NCI-H1417 treated with DMSO at 0.1 percent for 48 hours (cell line): ENCODE measurements around the gene KLHL13.
"Not testable (repeated sequence)": the region's sequence is repeated elsewhere in the genome, so short reads cannot be mapped to it uniquely, and the experiment has no call there.

Source experiments
- DNase-seq: peaks from one replicate; lab custom pipeline; 2025; lab: John Stamatoyannopoulos, UW

KLHL13 gene

DNA sequence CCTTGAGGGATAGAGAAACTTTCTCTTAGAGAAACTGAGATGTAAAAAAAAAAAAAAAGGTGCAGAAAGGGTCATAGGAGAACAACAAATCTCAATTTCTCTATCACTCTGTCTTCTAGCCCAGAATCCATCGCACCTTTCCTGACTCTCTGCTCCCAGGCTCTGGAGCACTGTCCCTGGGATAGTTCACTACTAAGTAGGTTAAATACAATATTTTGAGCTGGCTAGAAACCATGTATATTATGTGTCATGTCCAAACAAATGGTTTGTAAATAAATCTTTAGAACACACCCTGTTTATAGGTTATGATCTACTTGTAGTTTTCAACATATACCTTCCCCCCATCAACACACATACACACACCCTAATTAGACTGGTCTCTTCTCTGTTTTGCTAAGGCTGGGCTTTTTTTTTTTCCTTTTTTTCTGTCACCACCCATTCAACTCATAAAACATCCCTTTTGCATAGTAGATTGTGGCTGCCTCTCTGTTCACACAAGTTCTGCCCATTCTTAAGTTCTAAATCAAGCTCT lies 124.4 kb downstream of the KLHL13 start:
- DNase-seq: no peak

DNA sequence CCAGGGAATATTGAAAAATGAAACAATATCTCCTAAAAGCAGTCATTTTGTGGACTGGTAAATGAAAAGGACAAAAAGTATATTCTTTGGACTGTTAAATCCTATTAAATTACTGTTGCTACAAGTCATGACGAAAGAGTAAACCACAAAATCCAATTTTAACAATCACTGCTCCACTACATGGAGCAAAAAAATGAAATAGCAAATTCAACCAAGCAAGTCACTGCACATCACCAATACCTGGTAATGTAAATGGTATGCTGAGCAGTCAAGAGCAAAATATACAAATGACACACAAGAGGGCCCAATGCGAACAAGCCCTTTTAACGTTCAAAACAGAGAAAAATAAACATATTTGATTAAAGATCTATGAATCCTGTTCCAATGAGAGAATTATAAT lies 126.2 kb downstream of the KLHL13 start:
- no peak for DNase-seq

DNA sequence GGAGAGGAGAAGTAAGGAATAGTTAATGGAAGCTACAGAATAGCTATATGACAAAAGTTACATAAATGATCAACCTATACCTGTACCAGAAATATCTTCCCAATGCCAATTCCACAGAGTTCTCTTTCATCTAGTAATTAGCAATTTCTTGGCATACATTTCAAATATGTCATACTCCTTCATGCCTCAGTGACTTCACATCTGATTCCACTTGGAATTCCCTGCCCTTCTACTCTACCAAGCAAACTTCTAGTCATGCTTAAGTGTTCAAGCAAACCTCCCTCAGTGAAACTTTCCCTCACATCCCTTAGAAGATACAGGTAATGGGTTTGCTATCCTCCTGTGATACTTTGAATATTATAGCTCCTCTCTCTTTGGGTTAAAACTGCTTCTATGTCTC lies 127.1 kb downstream of the KLHL13 start:
- no peak for DNase-seq

DNA sequence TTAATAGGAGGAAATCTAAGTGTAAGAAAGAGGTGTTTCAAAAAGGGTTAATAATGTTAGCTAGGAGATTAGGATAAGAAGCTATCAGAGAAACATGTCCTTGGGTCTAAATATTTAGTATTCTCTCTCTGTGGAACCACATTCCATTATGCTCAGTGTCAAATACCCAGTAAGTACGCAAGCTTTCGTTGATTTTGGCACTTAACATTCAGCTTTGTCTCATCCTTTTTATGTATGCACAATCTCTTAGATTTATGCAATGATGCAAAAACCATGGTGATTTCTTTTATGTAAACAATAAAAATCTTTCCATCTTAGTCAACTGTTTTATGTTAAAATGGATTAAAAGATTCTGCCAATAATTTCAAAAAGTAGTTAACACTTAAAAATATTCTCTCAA lies 129.2 kb downstream of the KLHL13 start:
- DNase-seq: no peak

DNA sequence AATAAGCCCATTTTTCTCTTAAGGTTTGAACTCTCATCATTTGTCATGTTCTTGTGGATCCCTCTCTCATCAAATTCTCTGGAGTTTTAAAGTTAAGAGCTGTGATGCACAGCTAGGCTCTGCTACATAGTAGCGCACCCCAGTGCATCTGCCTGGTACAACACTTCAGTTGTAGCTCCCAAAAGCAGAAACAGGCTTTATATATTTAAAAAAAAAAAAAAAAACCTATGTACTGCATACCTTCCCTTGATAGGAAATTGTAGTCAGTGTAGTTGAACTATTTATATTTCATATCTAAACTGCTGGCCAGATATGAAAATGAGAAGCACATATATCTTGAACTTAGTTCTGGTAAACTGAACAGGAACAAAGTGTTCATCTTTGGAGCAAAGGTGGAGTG lies 131.4 kb downstream of the KLHL13 start:
- no peak for DNase-seq

DNA sequence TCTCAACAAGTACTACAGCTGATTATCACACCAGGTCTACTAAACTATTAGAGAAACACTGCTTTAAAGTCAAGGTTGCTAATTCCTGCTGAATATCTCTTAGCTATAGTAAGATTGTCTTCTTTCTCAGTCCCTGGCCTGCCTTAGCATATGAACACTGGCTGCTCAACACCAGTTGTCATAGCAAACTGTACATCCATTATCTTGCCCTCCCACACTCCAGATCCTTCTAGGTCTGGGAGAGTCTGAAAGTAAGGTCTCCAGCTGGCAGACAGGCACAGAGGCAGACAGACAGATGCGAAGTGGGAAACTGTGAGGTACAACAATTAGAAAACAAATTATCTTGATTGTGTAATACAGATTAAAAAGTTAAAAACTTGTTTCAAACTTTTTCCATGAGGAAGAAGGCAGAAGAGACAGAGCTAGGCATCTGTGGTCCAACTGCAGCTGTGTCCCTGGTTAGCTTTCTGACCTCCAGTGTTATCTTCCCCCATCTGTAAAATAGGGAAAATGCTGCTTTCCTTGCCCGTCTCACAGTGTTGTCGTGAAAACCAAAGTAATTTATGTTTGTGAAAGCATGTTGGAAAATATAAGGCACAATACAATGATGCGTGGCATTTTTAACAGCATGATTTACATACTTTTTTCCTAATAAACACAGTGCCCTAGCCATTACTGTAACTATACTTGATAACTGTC lies 133.8 kb downstream of the KLHL13 start:
- no peak for DNase-seq

DNA sequence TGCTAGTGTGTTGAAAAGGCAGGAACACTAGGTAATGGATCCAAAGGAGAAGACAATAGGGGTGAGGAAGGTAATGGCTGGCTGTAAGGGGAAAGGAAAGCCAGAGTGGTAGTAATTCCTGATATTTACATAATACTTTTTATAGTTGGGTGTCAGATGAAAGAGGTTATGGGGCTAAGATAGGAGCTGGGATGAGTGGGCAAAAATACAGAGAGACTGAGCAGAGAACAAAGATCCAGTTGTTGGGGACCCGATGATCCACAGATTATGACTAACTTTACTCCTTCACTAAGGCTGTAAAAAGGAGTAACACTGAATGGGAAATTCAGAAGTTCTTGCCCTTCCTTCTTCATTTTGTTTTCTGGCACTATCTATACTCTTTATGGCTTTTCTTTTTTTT lies 138.2 kb downstream of the KLHL13 start:
- no peak for DNase-seq

DNA sequence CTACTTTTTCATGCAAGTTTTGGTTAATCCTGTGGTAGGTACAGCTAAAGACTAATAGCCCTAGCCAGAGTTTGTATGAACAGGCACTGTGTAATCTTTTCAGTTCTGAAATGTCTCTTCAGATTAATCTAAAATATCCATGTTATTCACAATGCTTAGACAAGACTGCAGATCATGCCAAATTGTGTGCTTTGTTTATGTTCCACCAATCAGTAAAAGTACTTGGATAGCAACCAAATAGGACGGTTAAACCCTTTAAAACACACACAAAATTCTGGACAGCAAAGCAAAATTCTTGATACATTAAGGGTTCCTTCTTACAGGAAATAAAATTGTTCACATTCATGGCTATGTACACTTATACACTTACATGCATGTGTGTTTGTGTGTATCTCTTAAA lies 139.1 kb downstream of the KLHL13 start:
- no peak for DNase-seq

DNA sequence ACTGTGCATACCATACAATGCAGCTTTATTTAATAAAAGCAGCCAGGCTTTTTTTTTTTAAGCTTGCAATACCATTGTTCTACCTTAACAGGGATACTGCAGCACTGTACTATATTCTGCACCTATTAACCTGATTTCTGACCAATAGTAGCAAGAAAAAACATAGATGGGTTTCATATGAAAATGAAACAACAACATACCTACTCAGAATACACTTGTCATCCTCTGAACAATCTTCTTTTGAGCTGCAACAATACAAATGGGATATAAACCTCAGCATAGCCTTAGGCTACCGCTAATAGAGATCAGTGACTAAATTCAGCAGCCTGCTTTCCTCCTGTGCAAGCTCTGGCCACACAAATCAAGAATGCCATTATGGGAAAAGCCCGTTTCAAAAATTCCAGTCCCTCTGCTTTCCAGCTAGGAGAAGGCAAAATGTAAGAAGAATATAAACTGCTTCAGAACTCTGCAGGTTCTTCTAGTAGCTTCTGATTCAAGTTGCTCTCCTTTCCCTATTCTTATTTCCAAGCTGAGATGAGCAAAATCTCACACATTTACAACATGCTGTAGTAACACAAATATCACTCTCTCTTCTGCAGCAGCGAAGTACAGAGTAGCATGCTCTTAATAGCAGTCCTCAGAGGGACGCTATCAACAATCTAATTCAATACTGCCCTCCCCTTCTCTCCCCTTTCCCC lies 143.4 kb downstream of the KLHL13 start:
- peak; percentile 38 for DNase-seq

DNA sequence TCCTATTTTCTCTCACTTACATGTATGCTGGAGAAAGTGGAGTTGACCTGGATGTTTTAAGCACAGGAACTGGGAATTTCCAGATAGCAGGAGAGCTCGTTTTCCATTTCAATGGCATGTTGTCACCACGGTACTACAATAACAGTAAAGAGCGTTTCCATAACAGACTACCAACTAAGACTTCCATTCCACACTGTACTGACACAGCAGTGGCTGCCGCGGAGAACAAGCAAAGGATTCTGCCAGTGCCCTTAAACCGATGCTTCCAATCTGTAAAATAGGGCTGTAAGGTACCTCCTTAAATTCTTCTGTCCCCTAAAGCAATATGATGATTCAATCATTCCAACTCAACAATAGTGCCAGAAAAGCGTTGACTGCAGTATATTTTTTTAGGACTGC lies 143.9 kb downstream of the KLHL13 start:
- DNase-seq: no peak

DNA sequence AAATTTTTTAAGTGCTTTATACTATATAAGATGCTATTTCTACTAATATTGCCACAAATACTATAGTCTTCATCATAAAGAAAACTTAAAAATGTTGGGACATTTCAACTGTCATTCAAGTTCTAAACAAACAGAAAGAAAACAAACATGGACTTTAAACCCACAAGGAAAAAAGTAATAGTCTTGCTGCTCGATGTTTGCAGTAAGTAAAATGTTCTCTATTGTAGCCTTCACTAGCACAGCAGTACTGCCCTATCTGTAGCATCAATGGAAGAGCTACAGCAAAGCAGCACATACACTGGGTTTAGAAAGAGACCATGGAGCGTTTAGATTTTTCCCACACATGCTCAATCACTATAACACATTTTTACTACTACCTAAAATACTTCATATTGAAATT lies 146.8 kb downstream of the KLHL13 start:
- DNase-seq: no peak

DNA sequence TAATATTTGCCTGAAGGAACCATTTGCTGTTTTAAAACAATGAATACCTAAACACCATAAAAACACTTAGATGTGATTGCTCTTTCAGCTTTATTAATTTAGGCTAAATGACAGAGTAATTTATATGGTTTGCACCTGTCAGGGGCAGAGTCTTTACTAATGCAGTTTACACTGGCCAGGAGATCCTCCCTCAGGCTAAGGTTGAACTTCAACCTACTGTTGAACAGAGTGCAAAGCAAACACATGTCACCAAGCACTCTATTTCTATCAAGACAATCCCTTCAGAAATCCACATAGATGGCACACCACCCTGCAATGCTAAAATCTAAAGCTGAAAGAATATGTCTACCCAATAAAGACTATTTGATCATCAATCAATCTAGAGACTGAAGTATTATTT lies 147.3 kb downstream of the KLHL13 start:
- peak; percentile 58 for DNase-seq

DNA sequence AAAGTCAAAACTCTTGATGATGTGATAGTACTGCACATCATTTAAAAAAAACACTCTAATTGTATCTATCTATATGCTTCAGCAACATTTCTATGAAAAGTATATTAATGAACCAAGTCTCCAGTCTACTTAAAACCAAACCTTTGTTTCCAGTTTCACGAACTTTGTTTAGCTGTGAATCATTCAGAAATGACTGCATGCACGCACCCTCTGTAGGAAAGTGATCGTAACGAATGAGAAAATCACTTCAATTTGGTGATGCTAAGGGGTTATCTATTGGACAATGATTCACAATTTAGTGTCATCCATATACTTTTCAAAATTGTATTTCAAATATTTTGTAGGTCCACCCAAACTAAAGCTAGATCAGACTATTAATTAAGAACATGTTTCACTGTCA lies 157.6 kb downstream of the KLHL13 start:
- no peak for DNase-seq

DNA sequence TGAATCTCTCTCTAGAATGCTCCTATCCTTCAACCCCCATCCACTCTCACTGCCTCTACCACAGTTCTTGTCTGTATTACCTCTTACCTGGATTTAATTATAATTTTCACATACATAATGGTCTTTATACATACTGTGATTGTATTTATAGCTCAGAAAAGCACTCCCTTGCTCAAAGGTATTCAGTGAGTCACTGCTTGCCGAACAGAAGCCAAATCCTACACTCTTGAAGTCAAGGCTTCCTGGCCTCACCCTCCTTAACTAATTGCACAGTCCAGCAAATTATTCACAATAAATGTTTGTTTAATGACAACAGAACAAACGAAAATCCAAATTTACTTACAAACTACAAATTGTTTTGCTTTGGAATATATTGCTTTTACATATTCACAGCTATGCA lies 159.5 kb downstream of the KLHL13 start:
- no peak for DNase-seq

DNA sequence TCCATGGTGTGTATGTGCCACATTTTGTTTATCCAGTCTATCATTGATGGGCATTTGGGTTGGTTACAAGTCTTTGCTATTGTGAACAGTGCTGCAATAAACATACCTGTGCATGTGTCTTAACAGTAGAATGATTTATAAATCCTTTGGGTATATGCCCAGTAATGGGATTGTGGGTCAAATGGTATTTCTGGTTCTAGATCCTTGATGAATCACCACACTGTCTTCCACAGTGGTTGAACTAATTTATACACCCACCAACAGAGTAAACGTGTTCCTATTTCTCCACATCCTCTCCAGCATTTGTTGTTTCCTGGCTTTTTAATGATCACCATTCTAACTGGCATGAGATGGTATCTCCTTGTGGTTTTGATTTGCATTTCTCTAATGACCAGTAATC lies 177.3 kb downstream of the KLHL13 start:
- DNase-seq: not testable (repeated sequence)

DNA sequence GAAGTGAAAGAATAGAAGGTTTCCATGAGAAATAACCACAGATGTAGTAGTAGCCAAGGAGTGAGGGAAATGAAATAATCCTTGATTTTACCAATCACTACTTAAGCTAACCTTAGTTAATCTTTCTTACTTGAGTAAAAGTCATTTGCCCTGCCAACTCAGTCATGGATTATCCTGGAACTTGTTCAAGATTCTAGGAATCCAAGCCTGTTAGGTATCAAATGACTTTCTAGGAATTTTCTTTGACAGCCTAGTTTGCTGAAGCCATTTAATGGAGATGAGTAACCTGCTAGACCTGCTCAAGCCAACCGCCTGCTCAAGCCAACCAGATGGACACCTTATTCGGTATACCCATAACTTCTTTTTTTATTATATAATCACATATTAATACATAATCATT lies 180.5 kb downstream of the KLHL13 start:
- DNase-seq: no peak

DNA sequence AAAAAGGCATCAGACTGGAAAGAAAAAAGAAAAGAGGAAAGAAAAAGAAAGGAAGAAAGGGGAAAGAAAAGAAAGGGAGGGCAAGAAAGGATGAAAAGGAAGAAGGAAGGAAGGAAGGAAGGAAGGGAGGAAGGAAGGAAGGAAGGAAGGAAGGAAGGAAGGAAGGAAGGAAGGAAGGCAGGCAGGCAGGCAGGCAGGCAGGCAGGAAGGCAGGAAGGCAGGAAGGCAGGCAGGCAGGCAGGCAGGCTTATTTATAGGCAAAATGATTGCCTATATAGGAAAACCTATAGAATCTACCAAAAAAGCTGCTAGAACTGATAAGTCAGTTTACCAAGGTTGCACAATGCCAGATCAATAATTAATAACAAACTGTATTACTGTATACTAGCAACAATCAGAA lies 186.5 kb downstream of the KLHL13 start:
- not testable (repeated sequence) for DNase-seq

DNA sequence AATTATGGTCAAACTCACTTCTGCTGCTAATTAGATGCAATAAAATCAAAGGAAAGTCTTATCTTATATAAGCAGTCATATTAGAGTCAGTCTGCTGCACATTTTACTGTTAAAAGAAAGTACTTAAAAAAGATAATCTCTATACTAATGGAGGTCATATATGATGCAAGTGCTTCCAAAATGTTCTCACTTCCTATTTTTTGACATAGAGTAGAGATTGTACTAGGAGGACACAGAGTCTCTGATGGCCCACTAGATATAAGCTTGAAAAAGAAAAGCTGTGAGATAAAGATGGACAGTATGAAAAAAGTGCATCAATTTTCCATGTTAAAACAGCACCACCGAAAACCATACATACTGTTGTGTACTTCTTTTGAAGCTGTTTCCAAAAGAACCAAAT lies 196.9 kb downstream of the KLHL13 start:
- no peak for DNase-seq

DNA sequence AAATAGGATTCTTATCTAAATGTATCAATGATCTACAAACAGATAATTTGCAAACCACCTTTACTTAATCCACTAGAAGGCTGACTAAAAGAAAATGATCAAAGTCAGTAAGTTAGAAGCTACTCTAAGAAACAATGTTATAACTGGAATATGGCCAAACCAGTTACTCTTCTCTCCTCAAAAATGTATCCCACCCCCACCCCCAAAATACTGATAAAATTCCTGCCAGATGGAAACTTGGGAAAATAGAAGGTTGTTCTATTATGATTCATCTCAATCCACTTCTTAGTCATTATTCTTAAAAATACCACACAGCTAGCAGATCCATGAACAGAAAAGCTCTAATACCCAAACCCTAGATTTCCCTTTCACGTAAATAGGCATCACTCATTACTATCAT lies 206.4 kb downstream of the KLHL13 start:
- no peak for DNase-seq

DNA sequence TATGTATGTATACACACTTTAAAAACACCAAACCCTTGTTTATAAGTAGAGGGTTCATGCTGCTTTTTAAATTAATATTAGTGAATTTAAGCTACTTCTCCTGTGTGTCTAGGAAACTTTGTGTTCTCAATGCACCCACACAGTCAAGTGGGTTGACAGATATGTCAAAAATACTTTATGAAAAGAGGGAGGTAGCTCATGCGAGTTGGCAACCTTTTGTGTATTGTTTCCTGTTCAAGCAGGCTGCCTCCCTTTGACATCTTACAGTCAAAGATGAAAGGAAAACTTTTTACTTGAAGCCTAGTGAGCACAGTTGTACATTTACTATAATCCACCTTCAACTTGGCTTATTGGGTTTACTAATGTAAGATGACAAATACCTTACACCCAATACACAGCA lies 218.4 kb downstream of the KLHL13 start:
- no peak for DNase-seq

DNA sequence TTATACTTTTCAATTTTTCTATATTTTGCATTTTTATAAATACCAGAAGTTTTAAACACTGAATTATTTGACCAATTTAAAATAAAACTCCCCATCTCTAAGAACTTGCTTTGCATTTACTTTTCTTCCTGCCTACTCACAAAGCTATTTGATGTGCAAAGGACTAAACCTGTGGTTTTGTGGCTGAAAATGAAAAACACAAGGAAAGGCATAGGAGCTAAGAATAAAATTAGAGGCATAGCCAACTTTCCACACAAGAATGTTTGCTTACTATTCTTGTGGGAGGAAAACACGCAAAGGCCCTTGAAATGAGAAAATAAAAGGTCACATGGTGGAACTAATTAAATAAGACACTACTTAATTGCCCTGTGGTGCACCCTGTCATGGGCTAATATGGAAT lies 221.2 kb downstream of the KLHL13 start:
- DNase-seq: no peak

DNA sequence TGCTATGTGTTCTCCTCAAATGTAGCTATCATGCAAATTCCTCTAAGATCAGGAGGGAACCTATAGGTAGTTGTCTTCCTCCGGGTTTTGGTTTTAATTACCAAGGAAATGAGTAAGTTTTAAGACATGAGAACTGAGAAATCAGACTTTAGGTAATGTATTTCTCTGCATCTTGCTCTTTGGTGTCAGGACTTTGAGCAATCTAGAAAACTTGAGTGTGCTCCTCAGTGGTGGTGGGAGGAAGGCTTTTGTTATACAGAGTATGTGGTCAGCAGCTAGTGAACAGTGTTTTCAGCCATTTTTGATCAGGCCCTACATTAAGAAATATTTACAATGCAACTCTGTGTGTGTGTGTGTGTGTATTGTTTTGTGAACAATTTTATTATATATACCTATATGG lies 224.1 kb downstream of the KLHL13 start:
- DNase-seq: no peak

DNA sequence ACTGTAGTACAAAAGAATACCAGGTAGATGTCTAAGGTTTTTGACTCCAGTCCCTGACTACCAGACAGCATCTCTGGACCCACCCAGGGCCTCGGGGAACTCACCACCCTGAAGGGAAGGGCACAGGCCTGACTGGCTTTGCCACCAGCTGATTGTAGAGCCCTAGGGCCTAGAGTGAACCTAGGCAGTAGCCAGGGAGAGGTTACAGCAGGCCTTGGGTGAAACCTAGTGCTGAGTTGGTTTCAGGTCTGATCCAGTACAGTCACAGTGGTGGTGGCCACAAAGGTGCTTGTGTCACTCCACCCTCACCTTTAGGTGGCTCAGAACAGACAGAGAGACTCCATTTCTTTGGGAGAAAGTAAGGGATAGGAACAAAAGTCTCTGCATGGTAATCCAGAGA lies 244.8 kb downstream of the KLHL13 start:
- no peak for DNase-seq

DNA sequence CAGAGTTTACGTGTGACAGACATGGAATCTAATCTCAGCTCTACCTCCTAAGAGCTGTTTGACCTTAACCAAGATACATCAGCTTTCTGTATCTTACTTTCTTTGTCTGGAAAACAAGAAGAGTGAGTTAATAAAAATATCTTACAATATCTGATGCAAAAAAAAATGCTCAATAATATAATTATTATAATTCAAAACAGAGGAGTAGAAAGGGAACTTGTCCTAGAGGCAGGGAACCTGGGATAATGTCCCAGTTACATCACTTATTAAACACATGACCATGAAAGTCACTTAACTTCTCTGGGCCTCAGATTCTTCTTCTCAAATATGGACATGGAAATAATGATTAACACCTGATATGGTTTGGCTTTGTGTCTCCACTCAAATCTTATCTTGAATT lies 256.1 kb downstream of the KLHL13 start:
- no peak for DNase-seq
